Measurements from ENCODE around the gene CAMK1D. TPM values are rescaled to one million over a fixed set of nuclear protein-coding genes. Genes with fewer than 3 reads are reported as not detected.
A peak's percentile ranks its signal among the peaks of the same experiment; 100 is the strongest.
"Not testable (repeated sequence)": the region's sequence is repeated elsewhere in the genome, so short reads cannot be mapped to it uniquely, and the experiment has no call there.

The CAMK1D gene
- total and polyA plus RNA-seq, 4 experiments from 2014 or later, result 5.2 to 22.2 (median 19.4) TPM

DNA sequence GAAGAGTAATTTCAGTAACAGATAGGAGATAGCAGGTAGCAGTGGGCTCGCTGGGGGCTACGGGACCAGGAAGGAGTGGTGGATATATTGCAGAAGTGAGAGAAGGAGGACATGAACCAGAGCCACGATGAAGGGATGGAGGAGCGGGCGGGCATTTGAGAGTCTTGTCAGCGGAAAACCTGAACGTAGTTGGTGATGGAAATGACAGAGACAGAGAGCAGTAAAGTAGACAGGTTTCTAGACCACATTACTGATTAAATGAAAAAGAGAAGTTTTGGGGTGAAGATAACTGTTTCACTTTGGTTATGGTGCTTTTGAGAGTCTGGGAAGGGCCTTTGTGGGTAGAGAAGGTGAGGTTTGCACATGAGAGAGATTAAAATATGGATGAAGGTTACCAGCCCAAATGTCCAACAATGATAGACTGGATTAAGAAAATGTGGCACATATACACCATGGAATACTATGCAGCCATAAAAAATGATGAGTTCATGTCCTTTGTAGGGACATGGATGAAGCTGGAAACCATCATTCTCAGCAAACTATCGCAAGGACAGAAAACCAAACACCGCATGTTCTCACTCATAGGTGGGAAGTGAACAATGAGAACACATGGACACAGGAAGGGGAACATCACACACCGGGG lies 196.9 kb downstream of the CAMK1D start:
- Mint-ChIP-seq H3K4me3 (peak overlapping the region in 3 of 8 donors; percentile 2 to 40 (median 5)), H3K27ac (peak overlapping the region in 6 of 7 donors; percentile 39 to 89 (median 72)), H3K4me1 (peaks cover 27 to 53% (median 41%) of the 10 kb centered on the region in 4 donors)
- H3K36me3 Mint-ChIP-seq; H3K9me3 ChIP-seq (ENCODE audit: control insufficient read depth in 1 of 2, low read length in 2 of 2); CTCF ChIA-PET (ENCODE audit: partially characterized antibody); DNase-seq; H3K36me3 ChIP-seq (ENCODE audit: insufficient read depth, low read length); POLR2A ChIA-PET (ENCODE audit: partially characterized antibody); intact Hi-C loops (cut with micrococcal nuclease); H3K9me3 Mint-ChIP-seq; H3K4me3 ChIP-seq (ENCODE audit: low read length in 2 of 2); H3K27ac ChIP-seq (ENCODE audit: low read depth, low read length); H3K27me3 Mint-ChIP-seq; H3K27me3 ChIP-seq (ENCODE audit: insufficient read depth, low read length): not testable (repeated sequence)
- H3K4me1 ChIP-seq (ENCODE audit: insufficient read depth, low read length), result peaks cover 16% of the 10 kb centered on the region

DNA sequence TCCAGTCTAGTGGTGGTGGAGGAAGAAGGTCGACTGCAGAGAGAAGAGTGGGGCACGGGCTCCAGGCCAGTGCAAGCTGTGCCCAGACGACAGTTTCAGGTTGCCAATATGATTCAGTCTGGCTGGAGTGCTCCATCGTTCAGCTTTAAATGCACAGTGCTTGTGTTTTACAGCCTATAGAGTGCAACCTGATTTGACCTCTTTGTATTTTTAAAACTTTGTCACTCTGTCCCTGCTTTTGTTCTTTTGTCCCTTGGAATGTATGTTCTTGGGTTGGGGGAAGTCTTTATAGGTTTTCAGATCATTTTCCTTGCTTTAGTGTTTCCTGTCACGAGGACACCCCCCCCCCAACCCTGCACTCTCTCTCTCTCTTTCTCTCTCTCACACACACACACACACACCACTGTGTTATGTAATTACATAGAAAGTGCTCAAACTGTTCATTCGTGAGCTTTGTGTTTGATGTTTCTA lies 198.0 kb downstream of the CAMK1D start:
- peaks cover 16% of the 10 kb centered on the region for H3K4me1 ChIP-seq (ENCODE audit: insufficient read depth, low read length)
- DNase-seq, result peak in 4 of 5 donors; percentile 10 to 34 (median 32)
- H3K27me3 Mint-ChIP-seq, result no peaks in the 10 kb centered on the region
- H3K4me1 Mint-ChIP-seq, result peaks cover 22 to 45% (median 36%) of the 10 kb centered on the region in 4 donors
- H3K27me3 ChIP-seq (ENCODE audit: insufficient read depth, low read length), result no peaks in the 10 kb centered on the region
- ChIA-PET POLR2A (ENCODE audit: partially characterized antibody) (interaction anchor here (1.4 kb wide), 1 partner anchor 179 kb away, joined by 3 read pairs; no protein-coding TSS in a partner anchor), CTCF (ENCODE audit: partially characterized antibody) (interaction anchor here (0.7 kb wide), 1 partner anchor 109 kb away, joined by 4 read pairs; no protein-coding TSS in a partner anchor)
- H3K9me3 ChIP-seq (ENCODE audit: control insufficient read depth in 1 of 2, low read length in 2 of 2), result no peaks in the 10 kb centered on the region
- peak overlapping the region; percentile 25 to 86 (median 76) for H3K27ac Mint-ChIP-seq
- H3K36me3 ChIP-seq (ENCODE audit: insufficient read depth, low read length), result no peaks in the 10 kb centered on the region
- H3K9me3 Mint-ChIP-seq, result peaks cover 0 to 7% (median 0%) of the 10 kb centered on the region in 8 donors
- H3K27ac ChIP-seq (ENCODE audit: low read depth, low read length), result no peak overlapping the region
- no peak overlapping the region for H3K4me3 ChIP-seq (ENCODE audit: low read length in 2 of 2)
- intact Hi-C loops (cut with micrococcal nuclease), result no loop called here
- H3K36me3 Mint-ChIP-seq, result peaks cover 0 to 7% of the 10 kb centered on the region in 2 donors
- H3K4me3 Mint-ChIP-seq, result peak overlapping the region in 6 of 8 donors; percentile 13 to 61 (median 50)

DNA sequence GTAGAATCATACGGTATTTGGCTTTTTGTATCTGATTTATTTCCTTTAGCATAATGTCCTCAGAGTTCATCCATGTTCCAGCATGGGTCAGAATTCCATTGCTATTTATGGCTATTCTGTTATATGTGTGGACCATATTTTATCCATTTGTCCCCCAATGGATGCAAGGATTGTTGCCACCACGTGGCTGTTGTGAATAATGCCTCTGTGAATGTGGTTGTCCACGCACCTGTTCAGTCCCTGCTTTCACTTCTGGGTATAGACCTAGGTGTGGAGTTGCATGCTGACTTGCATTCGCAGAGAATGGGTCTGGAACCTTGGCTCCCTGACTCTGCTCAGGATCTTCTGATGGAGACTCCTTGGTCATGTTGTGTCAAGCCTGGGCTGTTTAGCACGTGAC lies 199.9 kb downstream of the CAMK1D start:
- ChIA-PET CTCF (ENCODE audit: partially characterized antibody) (no interaction called here), POLR2A (ENCODE audit: partially characterized antibody) (no interaction called here)
- no peak overlapping the region for H3K4me3 ChIP-seq (ENCODE audit: low read length in 2 of 2)
- no peaks in the 10 kb centered on the region for H3K27me3 ChIP-seq (ENCODE audit: insufficient read depth, low read length)
- no peaks in the 10 kb centered on the region for H3K9me3 ChIP-seq (ENCODE audit: control insufficient read depth in 1 of 2, low read length in 2 of 2)
- Mint-ChIP-seq H3K27me3 (no peaks in the 10 kb centered on the region), H3K9me3 (peaks cover 0 to 7% (median 0%) of the 10 kb centered on the region in 8 donors), H3K27ac (no peak overlapping the region), H3K4me1 (peaks cover 22 to 44% (median 36%) of the 10 kb centered on the region in 4 donors), H3K36me3 (peaks cover 0 to 7% of the 10 kb centered on the region in 2 donors), H3K4me3 (no peak overlapping the region)
- DNase-seq, result no peak
- peaks cover 5% of the 10 kb centered on the region for H3K36me3 ChIP-seq (ENCODE audit: insufficient read depth, low read length)
- no peak overlapping the region for H3K27ac ChIP-seq (ENCODE audit: low read depth, low read length)
- H3K4me1 ChIP-seq (ENCODE audit: insufficient read depth, low read length), result peaks cover 16% of the 10 kb centered on the region
- intact Hi-C loops (cut with micrococcal nuclease), result no loop called here

DNA sequence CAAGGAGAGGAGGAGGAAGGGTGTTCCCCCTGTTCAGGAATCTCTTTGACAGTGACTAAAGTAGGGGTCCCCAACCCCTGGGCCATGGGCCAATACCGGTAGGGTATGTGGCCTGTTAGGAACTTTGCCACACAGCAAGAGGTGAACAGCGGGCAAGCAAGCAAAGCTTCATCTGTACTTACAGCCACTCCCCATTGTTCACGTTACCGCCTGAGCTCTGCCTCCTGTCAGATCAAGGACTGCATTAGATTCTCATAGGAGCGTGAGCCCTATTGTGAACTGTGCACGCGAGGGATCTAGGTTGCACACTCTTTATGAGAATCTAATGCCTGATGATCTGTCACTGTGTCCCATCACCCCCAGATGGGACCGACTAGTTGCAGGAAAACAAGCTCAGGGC lies 201.6 kb downstream of the CAMK1D start:
- ChIA-PET POLR2A (ENCODE audit: partially characterized antibody) (no interaction called here), CTCF (ENCODE audit: partially characterized antibody) (no interaction called here)
- H3K9me3 Mint-ChIP-seq, result peaks cover 0 to 4% (median 0%) of the 10 kb centered on the region in 8 donors
- DNase-seq, result no peak
- H3K9me3 ChIP-seq (ENCODE audit: control insufficient read depth in 1 of 2, low read length in 2 of 2), result no peaks in the 10 kb centered on the region
- H3K4me3 ChIP-seq (ENCODE audit: low read length in 2 of 2), result no peak overlapping the region
- intact Hi-C loops (cut with micrococcal nuclease), result no loop called here
- H3K4me3 Mint-ChIP-seq, result no peak overlapping the region
- peaks cover 18 to 37% (median 29%) of the 10 kb centered on the region in 4 donors for H3K4me1 Mint-ChIP-seq
- no peaks in the 10 kb centered on the region for H3K27me3 Mint-ChIP-seq
- no peak overlapping the region for H3K27ac Mint-ChIP-seq
- H3K36me3 ChIP-seq (ENCODE audit: insufficient read depth, low read length), result peaks cover 5% of the 10 kb centered on the region
- peaks cover 16% of the 10 kb centered on the region for H3K4me1 ChIP-seq (ENCODE audit: insufficient read depth, low read length)
- H3K36me3 Mint-ChIP-seq, result peaks cover 10 to 12% of the 10 kb centered on the region in 2 donors
- no peaks in the 10 kb centered on the region for H3K27me3 ChIP-seq (ENCODE audit: insufficient read depth, low read length)
- H3K27ac ChIP-seq (ENCODE audit: low read depth, low read length), result no peak overlapping the region

DNA sequence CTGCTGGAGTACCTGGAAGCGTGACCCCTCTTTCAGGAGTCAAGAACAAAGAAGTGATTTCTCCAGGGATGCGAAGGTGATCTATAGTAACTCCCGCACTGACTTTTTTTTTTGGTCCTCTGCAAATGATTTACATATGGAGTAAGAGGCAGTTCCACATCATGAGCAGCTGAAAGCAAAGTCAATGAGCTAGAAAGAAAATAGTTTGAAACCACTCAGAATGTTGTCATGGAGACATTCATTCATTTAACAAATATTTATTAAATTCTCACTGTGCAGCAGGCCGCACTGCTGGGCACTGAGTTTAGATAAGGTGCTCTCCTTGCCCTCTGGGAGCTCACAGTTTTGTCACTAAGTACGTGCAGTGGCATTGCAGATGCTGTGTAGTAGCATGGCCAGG lies 206.7 kb downstream of the CAMK1D start:
- Mint-ChIP-seq H3K36me3 (peaks cover 14 to 25% of the 10 kb centered on the region in 2 donors), H3K4me3 (no peak overlapping the region), H3K4me1 (peaks cover 5 to 16% (median 11%) of the 10 kb centered on the region in 4 donors), H3K27me3 (no peaks in the 10 kb centered on the region), H3K27ac (peak overlapping the region in 1 of 7 donors; percentile 85), H3K9me3 (no peaks in the 10 kb centered on the region)
- no peaks in the 10 kb centered on the region for H3K9me3 ChIP-seq (ENCODE audit: control insufficient read depth in 1 of 2, low read length in 2 of 2)
- CTCF ChIA-PET (ENCODE audit: partially characterized antibody), result interaction anchor here (0.7 kb wide), 1 partner anchor 15 kb away, joined by 3 read pairs; no protein-coding TSS in a partner anchor
- peaks cover 5% of the 10 kb centered on the region for H3K36me3 ChIP-seq (ENCODE audit: insufficient read depth, low read length)
- H3K4me1 ChIP-seq (ENCODE audit: insufficient read depth, low read length), result no peaks in the 10 kb centered on the region
- DNase-seq, result no peak
- POLR2A ChIA-PET (ENCODE audit: partially characterized antibody), result no interaction called here
- H3K27me3 ChIP-seq (ENCODE audit: insufficient read depth, low read length), result no peaks in the 10 kb centered on the region
- intact Hi-C loops (cut with micrococcal nuclease), result no loop called here
- H3K4me3 ChIP-seq (ENCODE audit: low read length in 2 of 2), result no peak overlapping the region
- no peak overlapping the region for H3K27ac ChIP-seq (ENCODE audit: low read depth, low read length)

DNA sequence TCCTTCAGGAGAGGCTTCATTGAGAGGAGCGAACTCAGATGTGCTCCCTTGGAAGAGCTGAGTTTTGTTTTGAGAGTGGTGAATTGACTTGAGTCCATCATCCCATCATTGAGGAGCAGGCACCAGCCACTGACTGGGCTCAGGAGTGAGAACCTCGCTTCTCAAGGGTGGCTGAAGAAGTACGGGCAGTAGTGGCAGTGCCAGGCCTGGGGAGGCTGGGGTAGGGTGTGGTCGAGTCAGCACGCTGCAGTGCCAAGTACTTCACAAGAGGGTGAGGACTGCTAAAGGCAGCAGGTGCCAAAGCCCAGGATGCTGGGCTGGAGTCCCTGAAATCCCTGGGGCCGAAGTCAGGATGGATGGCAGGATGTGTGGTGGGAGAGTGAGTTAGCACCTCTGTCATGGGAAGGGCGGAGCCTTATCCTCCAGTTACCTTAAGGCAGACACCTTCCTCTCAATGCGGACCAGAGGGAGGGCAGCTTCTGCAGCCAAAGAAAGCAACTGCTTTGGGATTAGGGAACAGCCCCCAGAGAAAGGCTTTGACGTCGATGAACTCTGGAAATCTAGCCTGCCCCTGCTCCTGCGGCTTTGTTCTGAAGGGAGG lies 210.3 kb downstream of the CAMK1D start:
- no peak for DNase-seq
- H3K4me1 Mint-ChIP-seq, result peaks cover 20 to 41% (median 33%) of the 10 kb centered on the region in 4 donors
- no peak overlapping the region for H3K4me3 Mint-ChIP-seq
- intact Hi-C loops (cut with micrococcal nuclease), result no loop called here
- H3K27ac Mint-ChIP-seq, result peak overlapping the region in 1 of 7 donors; percentile 59
- H3K4me1 ChIP-seq (ENCODE audit: insufficient read depth, low read length), result no peaks in the 10 kb centered on the region
- H3K27ac ChIP-seq (ENCODE audit: low read depth, low read length), result no peak overlapping the region
- no peaks in the 10 kb centered on the region for H3K36me3 ChIP-seq (ENCODE audit: insufficient read depth, low read length)
- H3K9me3 ChIP-seq (ENCODE audit: control insufficient read depth in 1 of 2, low read length in 2 of 2), result no peaks in the 10 kb centered on the region
- peaks cover 0 to 5% (median 0%) of the 10 kb centered on the region in 8 donors for H3K9me3 Mint-ChIP-seq
- H3K27me3 Mint-ChIP-seq, result no peaks in the 10 kb centered on the region
- ChIA-PET CTCF (ENCODE audit: partially characterized antibody) (no interaction called here), POLR2A (ENCODE audit: partially characterized antibody) (interaction anchor here (0.6 kb wide), 1 partner anchor 174 kb away, joined by 3 read pairs; no protein-coding TSS in a partner anchor)
- H3K27me3 ChIP-seq (ENCODE audit: insufficient read depth, low read length), result no peaks in the 10 kb centered on the region
- H3K36me3 Mint-ChIP-seq, result peaks cover 17 to 28% of the 10 kb centered on the region in 2 donors
- no peak overlapping the region for H3K4me3 ChIP-seq (ENCODE audit: low read length in 2 of 2)

DNA sequence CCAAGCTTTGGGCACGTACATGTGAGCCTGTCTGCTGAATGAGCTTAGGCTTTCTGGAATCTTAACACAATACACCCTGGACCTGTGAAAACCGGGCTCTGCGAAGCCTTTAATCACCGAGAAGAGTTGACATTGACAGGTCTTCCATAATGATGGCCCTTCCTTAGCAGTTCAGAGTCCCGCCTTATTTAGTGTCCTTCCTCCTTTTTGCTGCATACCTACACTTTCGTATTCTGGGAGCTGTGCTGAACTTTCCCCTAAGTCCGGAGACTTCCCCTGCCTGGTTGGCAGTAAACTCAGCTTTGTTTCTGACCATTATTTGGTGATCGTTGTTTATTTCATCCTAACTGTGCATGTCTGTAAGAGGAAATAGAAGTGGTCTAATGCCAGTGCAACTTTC lies 212.0 kb downstream of the CAMK1D start:
- no peaks in the 10 kb centered on the region for H3K4me1 ChIP-seq (ENCODE audit: insufficient read depth, low read length)
- no peak overlapping the region for H3K27ac ChIP-seq (ENCODE audit: low read depth, low read length)
- no peak overlapping the region for H3K4me3 Mint-ChIP-seq
- H3K27me3 Mint-ChIP-seq, result no peaks in the 10 kb centered on the region
- ChIA-PET CTCF (ENCODE audit: partially characterized antibody) (no interaction called here), POLR2A (ENCODE audit: partially characterized antibody) (no interaction called here)
- peaks cover 7 to 13% of the 10 kb centered on the region in 2 donors for H3K36me3 Mint-ChIP-seq
- no peak overlapping the region for H3K4me3 ChIP-seq (ENCODE audit: low read length in 2 of 2)
- intact Hi-C loops (cut with micrococcal nuclease), result no loop called here
- peaks cover 0 to 5% (median 0%) of the 10 kb centered on the region in 8 donors for H3K9me3 Mint-ChIP-seq
- peak overlapping the region in 2 of 7 donors; percentile 38 to 66 for H3K27ac Mint-ChIP-seq
- no peaks in the 10 kb centered on the region for H3K27me3 ChIP-seq (ENCODE audit: insufficient read depth, low read length)
- DNase-seq, result no peak
- no peaks in the 10 kb centered on the region for H3K9me3 ChIP-seq (ENCODE audit: control insufficient read depth in 1 of 2, low read length in 2 of 2)
- H3K36me3 ChIP-seq (ENCODE audit: insufficient read depth, low read length), result no peaks in the 10 kb centered on the region
- H3K4me1 Mint-ChIP-seq, result peaks cover 17 to 46% (median 32%) of the 10 kb centered on the region in 4 donors
